Measurements from ENCODE around the gene RAB1A.
"Not testable (repeated sequence)": the region's sequence is repeated elsewhere in the genome, so short reads cannot be mapped to it uniquely, and the experiment has no call there.

RAB1A gene

GRCh38 chr2:65134158-65134557, 4.3 kb upstream of the RAB1A start:
- DNase-seq: no peak

DNA sequence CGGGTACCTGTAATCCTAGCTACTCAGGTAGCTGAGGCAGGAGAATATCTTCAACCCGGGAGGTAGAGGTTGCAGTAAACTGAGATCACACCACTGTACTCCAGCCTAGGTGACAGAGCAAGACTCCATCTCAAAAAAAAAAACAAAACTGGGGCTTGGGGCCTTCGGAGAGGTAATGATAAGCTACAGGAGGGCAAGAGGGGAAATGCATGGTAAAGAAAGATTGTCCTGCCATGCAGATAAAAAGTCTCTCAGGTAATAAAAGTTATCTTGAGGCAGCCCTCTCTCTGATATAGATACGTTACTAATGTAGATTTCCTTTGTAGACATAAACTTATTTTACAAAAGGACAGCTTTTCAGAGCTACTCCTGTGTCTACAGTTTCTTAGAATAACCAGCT, 3.7 kb upstream of the RAB1A start:
- DNase-seq: no peak

GRCh38 chr2:65132930-65133329, 3.0 kb upstream of the RAB1A start:
- not testable (repeated sequence) for DNase-seq

DNA sequence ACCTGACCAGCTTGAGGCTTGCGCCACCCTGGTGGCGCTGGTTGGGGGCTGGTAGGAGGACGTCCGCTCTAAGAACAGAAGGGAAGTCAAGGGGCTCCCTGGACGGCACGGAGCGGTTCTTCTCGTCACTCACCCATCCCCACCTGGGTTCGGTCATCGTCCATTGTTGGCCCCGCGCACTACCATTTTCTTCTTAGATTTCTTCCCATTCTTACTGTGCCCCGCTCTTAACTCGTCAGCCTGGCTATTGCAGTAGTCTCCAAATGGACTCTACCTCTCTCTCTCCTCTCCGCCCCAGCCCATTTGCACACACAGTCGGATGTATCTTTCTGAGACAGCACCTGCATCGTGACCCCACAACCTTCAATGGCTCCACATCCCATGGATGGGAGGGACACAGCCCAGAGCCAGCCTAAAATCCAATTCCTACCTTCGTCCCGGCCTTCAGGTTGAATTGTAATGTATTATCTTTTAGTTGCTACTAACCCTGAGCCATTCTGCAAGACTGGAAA, 814 bp upstream of the RAB1A start:
- no peak for DNase-seq

DNA sequence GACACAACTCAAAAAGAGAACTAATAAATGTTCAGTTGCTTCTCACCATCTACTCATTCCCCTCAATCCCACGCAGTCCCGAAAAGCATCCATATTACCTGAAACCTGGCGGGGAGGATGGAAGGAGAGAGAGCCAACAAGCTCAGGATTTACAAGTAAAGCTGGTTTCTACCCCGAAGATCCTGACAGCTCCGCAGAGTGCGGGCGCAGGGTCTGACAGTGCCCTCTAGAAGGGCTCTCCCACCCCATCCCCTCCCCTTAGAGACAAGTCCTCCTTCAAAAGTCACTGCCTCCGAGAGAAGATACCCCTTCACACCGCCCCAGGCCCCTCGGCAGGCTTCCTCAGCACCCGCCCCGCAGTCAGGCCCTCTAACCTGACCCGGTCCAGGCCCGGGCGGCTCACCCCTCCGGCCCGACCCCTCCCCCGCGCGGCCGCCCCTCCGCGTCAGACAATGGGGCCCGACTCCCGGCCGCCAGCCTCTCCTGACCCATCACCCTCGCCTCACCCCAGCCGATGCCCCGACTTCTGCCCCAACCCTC, 550 bp downstream of the RAB1A start:
- DNase-seq: peak; percentile 10

DNA sequence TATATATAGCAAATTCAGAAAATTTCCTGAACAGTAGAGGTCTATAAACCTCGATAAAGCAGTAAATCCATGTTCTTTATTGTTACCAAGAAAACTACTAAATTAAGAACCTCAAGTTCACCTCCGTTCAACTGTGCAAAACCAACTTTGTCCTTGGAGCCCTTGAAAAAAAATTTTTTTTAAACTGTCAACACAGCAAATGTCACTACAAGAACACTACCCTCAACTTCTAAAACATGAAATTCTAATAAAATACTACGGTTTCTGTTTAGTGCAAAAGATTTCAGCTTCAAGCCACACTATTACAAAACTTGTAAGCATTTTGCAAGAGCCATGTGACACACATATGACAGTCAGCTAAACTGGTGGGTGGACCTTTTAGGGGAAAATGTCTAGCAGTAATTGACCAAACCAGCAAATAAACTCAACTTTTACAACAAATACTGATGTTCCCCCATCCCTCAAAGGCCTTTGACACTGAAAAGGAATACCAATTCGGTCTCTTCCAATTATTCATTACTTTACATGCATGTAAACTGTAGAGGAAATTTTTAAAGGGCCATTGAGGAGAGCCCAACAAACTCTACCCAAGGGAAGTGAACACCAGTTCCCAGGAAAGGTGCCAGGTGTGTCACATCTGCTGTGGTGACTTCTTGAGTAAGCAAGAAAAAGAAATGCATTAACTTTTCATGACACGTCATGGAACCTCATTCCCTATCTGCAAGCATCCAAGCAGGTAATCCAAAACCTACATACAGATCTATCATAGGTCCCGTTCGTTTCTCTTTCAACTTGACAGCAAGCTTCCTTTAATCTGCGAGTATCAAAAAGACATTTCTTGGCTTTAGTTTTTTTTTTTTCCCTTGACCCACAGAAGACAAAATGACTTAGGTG, 1.4 kb downstream of the RAB1A start:
- DNase-seq: peak; percentile 22

GRCh38 chr2:65125457-65125856, 4.4 kb downstream of the RAB1A start:
- DNase-seq: peak; percentile 5

DNA sequence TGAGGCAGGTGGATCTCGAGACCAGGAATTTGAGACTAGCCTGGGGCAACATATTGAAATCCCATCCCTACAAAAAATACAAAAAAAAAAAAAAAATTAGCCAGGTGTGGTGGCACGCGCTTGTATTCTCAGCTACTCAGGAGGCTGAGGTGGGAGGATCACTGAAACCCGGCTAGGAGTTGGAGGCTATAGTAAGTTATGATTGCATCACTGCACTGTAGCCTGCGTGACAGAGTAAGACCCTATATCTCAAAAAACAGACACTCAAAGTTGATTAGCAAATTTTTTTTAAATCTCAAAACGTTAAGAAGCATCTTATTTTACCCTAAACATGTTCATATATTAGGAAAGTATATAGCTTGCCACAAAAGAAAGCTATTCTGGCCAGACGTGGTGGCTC, 7.6 kb downstream of the RAB1A start:
- DNase-seq: no peak

- DNase-seq: no peak
Measured at GRCh38 chr2:65120990-65121693, 8.8 kb downstream of the RAB1A start.

- no peak for DNase-seq
Measured at GRCh38 chr2:65116645-65117044, 13.3 kb downstream of the RAB1A start.

DNA sequence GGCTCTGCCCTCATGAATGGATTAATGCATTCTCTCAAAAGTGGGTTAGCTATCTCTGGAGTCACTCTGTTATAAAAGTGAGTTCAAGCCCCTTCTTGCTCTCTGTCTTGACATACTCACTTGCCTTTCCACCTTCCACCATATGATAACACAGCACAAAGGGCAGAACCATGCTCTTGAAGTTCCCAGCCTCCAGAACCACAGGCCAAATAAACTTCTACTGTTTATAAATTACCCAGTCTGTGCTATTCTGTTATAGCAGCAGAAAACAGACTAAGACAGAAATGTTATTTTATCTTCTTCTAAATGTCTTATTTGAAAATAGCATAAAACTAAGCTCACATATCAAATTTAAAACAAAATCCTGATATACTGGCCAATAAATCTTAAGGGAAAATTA, 15.0 kb downstream of the RAB1A start:
- no peak for DNase-seq

DNA sequence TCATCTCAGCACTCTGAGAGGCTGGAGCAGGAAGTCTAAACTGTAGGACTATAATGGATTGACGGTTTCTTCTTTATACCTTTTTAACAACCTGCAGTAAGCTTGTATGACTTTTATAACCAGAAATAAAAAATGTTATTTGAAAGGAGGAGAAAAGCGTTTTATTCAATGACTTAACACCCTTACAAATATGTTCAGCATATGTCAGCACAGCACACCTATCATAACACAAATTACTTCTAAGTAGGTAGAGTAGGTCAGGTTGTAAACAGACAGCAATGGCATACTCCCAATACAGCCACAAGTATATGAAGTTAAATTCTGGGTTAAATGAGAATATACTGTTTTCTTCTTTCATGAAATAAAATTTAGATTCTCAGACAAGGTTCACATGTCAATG, 16.1 kb downstream of the RAB1A start:
- no peak for DNase-seq

GRCh38 chr2:65113229-65113628, 16.7 kb downstream of the RAB1A start:
- no peak for DNase-seq

DNA sequence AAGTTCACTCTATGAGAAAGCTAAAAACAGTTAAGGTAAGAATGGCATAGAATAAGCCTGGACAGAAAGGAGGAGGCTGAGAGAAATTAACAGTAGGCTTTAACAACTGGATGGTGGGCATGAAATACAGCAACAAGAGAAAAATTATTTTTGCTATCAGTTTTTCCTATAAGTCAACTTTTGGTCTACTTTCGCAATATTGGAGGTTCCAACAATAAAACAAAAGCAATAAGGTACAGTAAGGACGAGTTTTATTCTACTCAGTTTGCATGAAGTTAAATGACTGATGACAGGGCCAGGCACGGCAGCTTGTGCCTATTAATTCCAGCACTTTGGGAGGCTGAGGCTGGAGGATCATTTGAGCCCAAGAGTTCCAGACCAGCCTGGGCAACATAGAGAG, 17.3 kb downstream of the RAB1A start:
- DNase-seq: no peak

DNA sequence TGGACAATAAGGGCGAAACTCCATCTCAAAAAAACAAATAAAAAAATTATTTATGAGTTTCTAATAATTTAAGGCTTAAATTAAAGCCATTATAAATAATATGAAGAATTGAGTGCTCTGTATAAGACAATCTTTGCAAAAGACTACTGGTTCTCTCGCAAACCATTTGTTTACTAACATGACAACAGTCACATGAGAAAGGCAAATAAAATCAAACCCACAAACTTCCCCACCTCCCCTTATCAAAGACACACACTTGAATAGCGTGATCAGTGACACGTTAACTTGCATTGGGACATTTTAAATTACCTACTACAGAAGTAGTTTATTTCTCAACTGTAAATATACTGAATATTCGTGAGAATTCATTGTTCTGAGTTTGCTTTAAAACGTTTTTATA, 21.1 kb downstream of the RAB1A start:
- DNase-seq: no peak

DNA sequence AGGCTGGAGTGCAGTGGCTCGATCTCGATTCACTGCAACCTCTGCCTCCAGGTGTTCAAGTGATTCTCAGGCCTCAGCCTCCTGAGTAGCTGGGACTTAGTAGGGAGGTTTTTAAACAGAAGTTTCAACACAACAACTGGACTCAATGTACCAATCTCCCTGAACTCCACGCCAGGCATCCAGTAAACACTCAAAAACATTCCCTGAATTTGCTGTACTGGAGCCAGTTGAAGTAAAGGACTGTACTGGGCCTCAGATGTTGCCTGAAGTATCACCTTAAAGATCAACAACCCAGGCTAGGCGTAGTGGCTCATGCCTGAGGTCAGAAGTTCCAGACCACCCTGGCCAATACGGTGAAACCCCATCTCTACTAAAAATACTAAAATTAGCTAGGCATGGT, 22.4 kb downstream of the RAB1A start:
- no peak for DNase-seq

GRCh38 chr2:65103013-65103715, 26.7 kb downstream of the RAB1A start:
- peak; percentile 5 for DNase-seq

DNA sequence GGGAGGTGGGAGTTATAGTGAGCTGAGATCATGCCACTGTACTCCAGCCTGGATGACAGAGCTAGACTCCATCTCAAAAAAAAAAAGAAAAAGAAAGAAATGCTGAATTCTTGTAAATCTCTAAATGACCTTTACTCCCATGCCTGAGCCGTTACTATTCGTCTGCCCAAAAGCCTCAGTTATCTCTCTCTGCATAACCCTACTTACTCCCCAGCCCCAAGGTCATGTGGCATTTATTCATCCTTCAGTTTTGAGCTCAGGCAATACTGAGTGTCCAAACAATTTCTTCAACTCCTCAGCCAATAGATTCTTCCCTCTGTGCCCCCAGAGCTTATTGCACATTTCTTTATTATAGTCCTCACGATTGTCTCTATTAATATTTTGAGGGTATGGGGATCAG, 28.8 kb downstream of the RAB1A start:
- no peak for DNase-seq

DNA sequence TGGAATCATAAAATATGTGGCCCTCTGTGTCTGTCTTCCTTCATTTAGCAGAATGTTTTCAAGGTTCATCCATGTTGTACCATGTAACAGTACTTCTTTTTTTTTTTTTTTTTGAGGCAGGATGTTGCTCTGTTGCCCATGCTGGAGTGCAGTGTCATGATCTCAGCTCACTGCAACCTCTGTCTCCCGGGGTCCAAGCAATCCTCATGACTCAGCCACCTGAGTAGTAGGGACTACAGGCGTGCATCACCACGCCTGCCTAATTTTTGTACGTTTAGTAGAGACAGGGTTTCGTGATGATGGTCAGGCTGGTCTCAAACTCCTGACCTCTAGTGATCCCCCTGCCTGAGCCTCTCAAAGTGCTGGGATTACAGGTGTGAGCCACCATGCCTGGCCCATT, 31.2 kb downstream of the RAB1A start:
- DNase-seq: no peak

- DNase-seq: no peak
Measured at GRCh38 chr2:65097844-65098243, 32.1 kb downstream of the RAB1A start.

DNA sequence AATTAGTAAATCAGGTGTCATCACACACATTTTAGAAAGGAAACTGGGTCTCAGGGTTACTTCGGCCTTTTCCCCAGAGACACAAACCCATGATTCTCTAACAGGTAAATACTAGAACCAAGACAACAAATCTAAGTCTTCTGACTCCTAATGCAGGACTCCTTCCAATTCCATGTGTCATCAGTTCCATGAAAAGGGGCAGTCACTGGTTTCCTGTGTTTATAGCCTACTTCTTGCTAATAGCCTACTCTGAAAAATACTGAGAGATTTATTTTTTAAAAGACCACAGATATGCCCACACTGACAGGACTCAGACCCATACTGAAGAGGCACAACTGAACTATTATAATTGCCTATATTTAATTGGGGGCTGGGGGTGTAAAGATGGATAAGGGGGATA, 33.0 kb downstream of the RAB1A start:
- peak; percentile 15 for DNase-seq

DNA sequence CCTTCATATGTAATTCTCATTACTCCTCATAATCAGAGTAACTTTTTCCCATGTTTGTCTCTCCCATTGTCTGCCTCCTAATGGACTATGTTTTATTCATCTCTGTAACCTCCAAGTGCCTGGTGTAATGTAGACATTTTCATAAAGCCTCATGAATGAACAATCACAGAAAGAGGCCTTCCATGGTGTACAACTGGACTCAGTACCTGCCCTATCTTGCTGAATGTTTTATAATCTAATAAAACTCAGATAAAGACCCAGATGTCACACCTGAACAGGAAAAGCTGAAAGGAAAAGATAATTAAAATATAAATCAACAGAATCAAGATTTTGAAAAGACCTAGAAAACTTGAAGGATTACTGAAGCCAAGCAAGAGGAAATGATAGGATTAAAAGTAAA, 36.7 kb downstream of the RAB1A start:
- DNase-seq: no peak

GRCh38 chr2:65092791-65093190, 37.1 kb downstream of the RAB1A start:
- DNase-seq: no peak

All from fibroblast of skin of right biceps (primary cell).